Fibroblast of lung (primary cell): Measurements from ENCODE around the gene C7.

Source experiments
- CTCF ChIP-seq, 2 donors: IDR thresholded peaks in 1 of 2; conservative IDR thresholded peaks in 1 of 2; 1 replicate in 1 of 2; 2 replicates in 1 of 2; pipeline ENCODE4 v1.5.1; 2011 to 2012; ENCODE audit warnings: low read length in 2 of 2, control low read depth in 1 of 2, inconsistent platforms in 1 of 2, low read depth in 1 of 2, mild to moderate bottlenecking in 1 of 2
- EZH2 ChIP-seq: IDR thresholded peaks from 2 replicates; pipeline ENCODE4 v1.5.1; 2012; ENCODE audit warnings: low read length, control low read depth, mild to moderate bottlenecking; ENCODE audit errors: missing control alignments

DNA sequence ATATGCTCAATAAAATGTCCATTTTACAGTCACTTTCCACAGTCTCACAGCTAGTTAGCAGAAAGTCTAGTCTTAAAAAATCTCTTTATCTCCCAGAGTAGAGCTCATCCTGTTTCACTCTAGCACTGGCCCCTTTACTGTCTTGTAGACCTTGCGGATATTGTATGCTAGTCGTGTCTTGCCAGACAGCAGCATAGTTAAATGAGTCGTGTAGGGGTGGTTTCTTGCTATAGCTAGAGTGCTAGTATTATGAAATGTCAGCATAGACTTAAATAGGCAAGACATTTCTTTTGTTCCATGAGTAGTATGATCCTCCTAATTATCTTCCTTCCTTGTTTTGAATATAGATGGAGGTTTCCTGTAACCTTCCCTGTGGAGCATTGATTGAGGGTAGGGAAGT, 77.4 kb downstream of the C7 start:
- TF ChIP-seq CTCF (conservative IDR thresholded peaks at IDR 0.05 in 1 of 2, IDR thresholded peaks at IDR 0.05 in 1 of 2; ENCODE audit: low read depth in 1 of 2, low read length in 2 of 2) (no peak), EZH2 (no peak)
